Type B pancreatic cell (in vitro differentiated cells): ENCODE measurements around the gene SFTPA2. TPM values are rescaled to one million over a fixed set of nuclear protein-coding genes. Genes with fewer than 3 reads are reported as not detected.

ENCODE experiments used
- DNase-seq: peaks from one replicate; pipeline ENCODE4 v3.0.0; 2021; ENCODE audit warnings: mixed read lengths; ENCODE audit not compliant: unreplicated experiment; ENCODE audit errors: extremely low spot score
- H3K27ac Mint-ChIP-seq: 2 replicates; pipeline ENCODE4 v1.8.0; 2021; ENCODE audit warnings: mild to moderate bottlenecking, mixed read lengths
- H3K27me3 Mint-ChIP-seq: 2 replicates; pipeline ENCODE4 v1.8.0; 2021; ENCODE audit warnings: mixed read lengths
- H3K36me3 Mint-ChIP-seq: 2 replicates; pipeline ENCODE4 v1.8.0; 2021; ENCODE audit warnings: mixed read lengths
- H3K4me1 Mint-ChIP-seq: one replicate; pipeline ENCODE4 v1.8.0; 2021; ENCODE audit warnings: mixed read lengths; ENCODE audit not compliant: unreplicated experiment
- H3K4me3 Mint-ChIP-seq: 2 replicates; pipeline ENCODE4 v1.8.0; 2021; ENCODE audit warnings: mild to moderate bottlenecking, mixed read lengths
- H3K9me3 Mint-ChIP-seq: 2 replicates; pipeline ENCODE4 v1.8.0; 2021; ENCODE audit warnings: mixed read lengths
- long read RNA-seq: library from polyadenylated mRNA; unstranded; transcript quantifications from one replicate; pipeline ENCODE4 v2.0.0, GENCODE V29; 2020
- total RNA-seq: library from RNA; stranded (reverse); gene quantifications from 2 replicates; pipeline ENCODE4 v1.2.1, GENCODE V29; 2021; ENCODE audit warnings: low replicate concordance
- TF ChIP-seq, protein P1 (sequence below): fragments of 200-600 bp; sonication (generic); conservative IDR thresholded peaks from 2 replicates; pipeline ENCODE4 v1.5.0; 2021; ENCODE audit warnings: antibody characterized with exemption, mild to moderate bottlenecking

Gene SFTPA2
- 0.99 and 4.0 TPM in 2 replicates for total RNA-seq
- long read RNA-seq, partial matches to known transcripts = 0 of 6 reads
- long read RNA-seq, other reads (novel, unspliced or antisense) = 2 of 6 reads

DNA sequence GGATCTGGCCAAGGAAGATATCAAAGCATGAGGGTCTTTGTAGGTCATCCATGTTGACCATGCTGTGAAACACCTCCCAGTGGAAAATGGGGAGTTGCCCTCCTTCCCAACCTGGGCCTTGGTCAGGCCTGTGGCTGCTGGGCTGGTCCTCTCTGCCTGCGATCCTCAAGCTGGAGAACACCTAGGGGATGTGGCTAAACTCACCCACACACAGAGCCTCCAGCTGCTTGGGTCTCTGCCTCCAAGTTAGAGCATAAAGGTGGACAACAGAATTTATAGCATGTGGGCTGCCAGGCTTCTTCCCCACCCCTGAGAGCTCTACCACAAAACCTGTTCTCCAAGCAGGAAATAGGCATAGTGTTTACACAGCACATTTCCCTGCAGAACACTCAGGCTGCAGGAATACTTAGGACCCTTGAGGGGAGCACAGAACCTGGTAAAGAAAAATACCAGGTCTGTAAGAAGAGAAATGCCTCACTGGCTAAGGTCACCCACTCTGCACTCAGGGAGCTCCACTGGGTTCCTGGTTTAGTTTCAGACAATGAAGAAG is at the start of gene SFTPA2:
Gene SFTPA2 (minus strand): TSS at position 248 of the 550 bp plus-strand sequence. CDS start 924 bp downstream, outside the sequence.
- TF ChIP-seq, protein P1, sequence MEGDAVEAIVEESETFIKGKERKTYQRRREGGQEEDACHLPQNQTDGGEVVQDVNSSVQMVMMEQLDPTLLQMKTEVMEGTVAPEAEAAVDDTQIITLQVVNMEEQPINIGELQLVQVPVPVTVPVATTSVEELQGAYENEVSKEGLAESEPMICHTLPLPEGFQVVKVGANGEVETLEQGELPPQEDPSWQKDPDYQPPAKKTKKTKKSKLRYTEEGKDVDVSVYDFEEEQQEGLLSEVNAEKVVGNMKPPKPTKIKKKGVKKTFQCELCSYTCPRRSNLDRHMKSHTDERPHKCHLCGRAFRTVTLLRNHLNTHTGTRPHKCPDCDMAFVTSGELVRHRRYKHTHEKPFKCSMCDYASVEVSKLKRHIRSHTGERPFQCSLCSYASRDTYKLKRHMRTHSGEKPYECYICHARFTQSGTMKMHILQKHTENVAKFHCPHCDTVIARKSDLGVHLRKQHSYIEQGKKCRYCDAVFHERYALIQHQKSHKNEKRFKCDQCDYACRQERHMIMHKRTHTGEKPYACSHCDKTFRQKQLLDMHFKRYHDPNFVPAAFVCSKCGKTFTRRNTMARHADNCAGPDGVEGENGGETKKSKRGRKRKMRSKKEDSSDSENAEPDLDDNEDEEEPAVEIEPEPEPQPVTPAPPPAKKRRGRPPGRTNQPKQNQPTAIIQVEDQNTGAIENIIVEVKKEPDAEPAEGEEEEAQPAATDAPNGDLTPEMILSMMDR = no peak
- H3K9me3 Mint-ChIP-seq = no peaks in the 10 kb centered on the region
- H3K4me1 Mint-ChIP-seq = peaks cover 5% of the 10 kb centered on the region
- H3K4me3 Mint-ChIP-seq = no peak within 1 kb of the TSS
- no peak within 1 kb of the TSS for H3K27ac Mint-ChIP-seq
- no peaks in the 10 kb centered on the region for H3K36me3 Mint-ChIP-seq
- peaks cover 29% of the 10 kb centered on the region for H3K27me3 Mint-ChIP-seq
- DNase-seq = no peak

DNA sequence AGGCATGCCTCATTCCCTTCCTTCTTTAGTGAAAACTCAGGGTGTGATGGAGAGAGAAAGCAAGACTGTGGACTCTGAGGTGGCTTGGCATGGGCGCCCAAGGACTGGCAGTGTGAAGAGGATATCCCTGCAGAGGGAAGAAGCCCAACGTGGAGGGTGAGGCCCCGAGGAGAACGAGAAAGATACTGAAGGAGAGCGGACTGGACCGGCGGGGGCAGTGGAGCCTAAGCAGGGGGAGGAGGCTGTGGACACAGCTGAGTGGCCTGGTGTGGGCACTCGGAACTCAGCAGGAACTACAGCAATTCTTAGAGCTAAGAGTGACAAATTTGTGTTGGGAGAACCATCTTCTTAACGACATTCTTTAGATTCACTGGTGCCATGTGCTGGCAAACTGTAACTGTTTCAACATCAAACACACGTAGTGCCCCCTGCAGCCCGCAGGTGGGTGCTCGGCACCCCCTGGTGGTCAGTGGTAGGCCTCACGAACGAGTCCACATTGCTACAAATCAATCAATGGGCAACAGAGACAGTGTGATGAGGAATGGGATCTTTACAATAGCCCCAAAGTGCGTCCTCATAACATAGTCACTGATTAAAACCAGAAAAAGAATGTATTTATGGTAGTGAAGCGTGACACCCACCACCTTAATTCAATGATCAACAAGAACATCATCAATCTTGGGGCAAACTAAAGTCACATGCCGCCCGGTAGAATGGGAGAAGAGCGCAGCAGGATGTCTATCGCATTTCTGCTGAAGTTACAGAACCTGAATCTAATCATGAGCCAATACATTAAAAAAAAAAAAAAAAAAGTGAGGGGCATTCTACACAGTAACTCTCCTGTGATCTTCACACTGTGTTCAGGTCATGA is 48.5 kb upstream of the SFTPA2 start:
- no peaks in the 10 kb centered on the region for H3K4me1 Mint-ChIP-seq
- no peak for DNase-seq
- H3K36me3 Mint-ChIP-seq = no peaks in the 10 kb centered on the region
- peaks cover 19% of the 10 kb centered on the region for H3K27me3 Mint-ChIP-seq
- TF ChIP-seq, protein P1 = peak; percentile 76
- H3K27ac Mint-ChIP-seq = no peak overlapping the region
- H3K4me3 Mint-ChIP-seq = no peak overlapping the region
- H3K9me3 Mint-ChIP-seq = no peaks in the 10 kb centered on the region

- Mint-ChIP-seq H3K4me1 (no peaks in the 10 kb centered on the region), H3K27ac (no peak overlapping the region), H3K36me3 (no peaks in the 10 kb centered on the region), H3K9me3 (no peaks in the 10 kb centered on the region), H3K27me3 (peaks cover 31% of the 10 kb centered on the region), H3K4me3 (no peak overlapping the region)
- TF ChIP-seq, protein P1 = no peak
- DNase-seq = no peak
Measured at GRCh38 chr10:79605308-79605707, 45.1 kb upstream of the SFTPA2 start.

- peaks cover 32% of the 10 kb centered on the region for H3K27me3 Mint-ChIP-seq
- H3K4me1 Mint-ChIP-seq = no peaks in the 10 kb centered on the region
- H3K9me3 Mint-ChIP-seq = no peaks in the 10 kb centered on the region
- H3K27ac Mint-ChIP-seq = no peak overlapping the region
- H3K36me3 Mint-ChIP-seq = no peaks in the 10 kb centered on the region
- H3K4me3 Mint-ChIP-seq = no peak overlapping the region
- TF ChIP-seq, protein P1 = no peak
- DNase-seq = no peak
Measured at GRCh38 chr10:79604294-79604693, 44.1 kb upstream of the SFTPA2 start.

- H3K27me3 Mint-ChIP-seq = peaks cover 27% of the 10 kb centered on the region
- no peak for DNase-seq
- no peaks in the 10 kb centered on the region for H3K36me3 Mint-ChIP-seq
- H3K9me3 Mint-ChIP-seq = no peaks in the 10 kb centered on the region
- no peak overlapping the region for H3K27ac Mint-ChIP-seq
- H3K4me3 Mint-ChIP-seq = no peak overlapping the region
- no peaks in the 10 kb centered on the region for H3K4me1 Mint-ChIP-seq
- TF ChIP-seq, protein P1 = no peak
Measured at GRCh38 chr10:79602953-79603352, 42.7 kb upstream of the SFTPA2 start.
